A549 (cell line): ENCODE measurements around the gene NFYC. TPM values are rescaled to one million over a fixed set of nuclear protein-coding genes. Genes with fewer than 3 reads are reported as not detected.

Experiments
- ATAC-seq, 2 experiments: fragments of 200-7000 bp in 1 of 2; fragments of >200 bp in 1 of 2; cut with Nextera tagmentation in 1 of 2; cut with Tn5 transposase in 1 of 2; 3 replicates each; pipeline versions ENCODE4 v1.8.0 to v1.9.1; 2018 to 2020; ENCODE audit warnings: mild to moderate bottlenecking in 1 of 2, moderate library complexity in 1 of 2
- CTCF ChIA-PET: fragments of 300-600 bp; sonication (Branson Sonifier 250); formaldehyde crosslinking; extraction: SDS; loops from one replicate; lab custom pipeline; 2021; ENCODE audit warnings: antibody characterized with exemption, inconsistent platforms; lab: Yijun Ruan, JAX
- POLR2A ChIA-PET: fragments of 350-600 bp; formaldehyde crosslinking; extraction: SDS; loops from one replicate; lab custom pipeline; 2021; ENCODE audit warnings: antibody characterized with exemption, inconsistent platforms; lab: Yijun Ruan, JAX
- DNase-seq, 2 experiments: peaks; one replicate each; pipeline versions ENCODE4 v3.0.0 to v3.0.0-alpha.2; 2011 to 2016; ENCODE audit warnings: low read depth in 1 of 2, low spot score in 1 of 2
- FAIRE-seq: peaks from 2 replicates; lab custom pipeline; 2011; peaks lifted over from hg19 to GRCh38; lab: Jason Lieb, UNC
- H3K27ac ChIP-seq, 2 experiments: fragments of >200 bp; sonication (Bioruptor Twin); formaldehyde crosslinking; 3 replicates each; pipeline ENCODE4 v1.5.1; 2016 to 2017
- H3K4me1 ChIP-seq: fragments of >200 bp; sonication (Bioruptor Twin); formaldehyde crosslinking; 3 replicates; pipeline ENCODE4 v1.6.1; 2016
- H3K4me2 ChIP-seq: fragments of >200 bp; sonication (Bioruptor Twin); formaldehyde crosslinking; 3 replicates; pipeline ENCODE4 v1.6.1; 2016
- H3K4me3 ChIP-seq: fragments of >200 bp; sonication (Bioruptor Twin); formaldehyde crosslinking; 3 replicates; pipeline ENCODE4 v1.5.1; 2016
- H3K9me3 ChIP-seq: fragments of >200 bp; sonication (Bioruptor Twin); formaldehyde crosslinking; 3 replicates; pipeline ENCODE4 v1.6.1; 2016
- CBX2 ChIP-seq: fragments of 200-600 bp; sonication (generic); IDR thresholded peaks from 2 replicates; pipeline ENCODE4 v1.6.1; 2016; ENCODE audit warnings: low read depth, mild to moderate bottlenecking, borderline replicate concordance
- CBX8 ChIP-seq: fragments of 200-600 bp; sonication (generic); IDR thresholded peaks from 2 replicates; pipeline ENCODE4 v1.6.1; 2016
- CEBPB ChIP-seq, 2 experiments: fragments of >200 bp in 1 of 2; sonication (Bioruptor Twin) in 1 of 2; formaldehyde crosslinking in 1 of 2; IDR thresholded peaks; 2 replicates each; pipeline ENCODE4 v1.6.1; 2012 to 2016
- EP300 ChIP-seq, 2 experiments: fragments of >200 bp; sonication (Bioruptor Twin); formaldehyde crosslinking; IDR thresholded peaks; 2 replicates in 1 of 2; 3 replicates in 1 of 2; pipeline ENCODE4 v1.6.1; 2016 to 2017
- FOSB ChIP-seq: fragments of 250-450 bp; sonication (Bioruptor Pico); IDR thresholded peaks from 2 replicates; pipeline ENCODE4 v1.5.0; 2020; ENCODE audit warnings: mild to moderate bottlenecking, moderate library complexity
- HDAC2 ChIP-seq: fragments of 200-600 bp; sonication (generic); IDR thresholded peaks from 2 replicates; pipeline ENCODE4 v1.6.1; 2016
- HEYL ChIP-seq: fragments of 250-450 bp; sonication (Bioruptor Pico); IDR thresholded peaks from 2 replicates; pipeline ENCODE4 v1.8.0; 2021; ENCODE audit warnings: mild to moderate bottlenecking, moderate library complexity
- JUN ChIP-seq, 2 experiments: fragments of >200 bp; sonication (Bioruptor Twin); formaldehyde crosslinking; IDR thresholded peaks; 2 replicates in 1 of 2; 3 replicates in 1 of 2; pipeline ENCODE4 v1.6.1; 2016 to 2017
- KDM1A ChIP-seq: fragments of 200-600 bp; sonication (generic); IDR thresholded peaks from 2 replicates; pipeline ENCODE4 v1.6.1; 2016; ENCODE audit warnings: low read depth, mild to moderate bottlenecking
- KDM5A ChIP-seq: fragments of 200-600 bp; sonication (generic); IDR thresholded peaks from 2 replicates; pipeline ENCODE4 v1.6.1; 2016; ENCODE audit warnings: antibody characterized with exemption, mild to moderate bottlenecking
- MAFK ChIP-seq: fragments of 450-650 bp; IDR thresholded peaks from 2 replicates; pipeline ENCODE4 v1.6.1; 2014; ENCODE audit not compliant: partially characterized antibody
- MAZ ChIP-seq: fragments of 150-350 bp; IDR thresholded peaks from 2 replicates; pipeline ENCODE4 v1.6.1; 2014; ENCODE audit warnings: antibody characterized with exemption, low read depth, low read length, borderline replicate concordance
- MYC ChIP-seq: IDR thresholded peaks from 2 replicates; pipeline ENCODE4 v1.6.1; 2012; ENCODE audit warnings: mild to moderate bottlenecking, inconsistent platforms, low read length, improper control_type of control experiment, borderline replicate concordance
- NPAS2 ChIP-seq: fragments of 250-450 bp; sonication (Bioruptor Pico); IDR thresholded peaks from 2 replicates; pipeline ENCODE4 v1.8.0; 2022; ENCODE audit warnings: mild to moderate bottlenecking, moderate library complexity, borderline replicate concordance
- NR3C1 ChIP-seq: fragments of >200 bp; sonication (Bioruptor Twin); formaldehyde crosslinking; IDR thresholded peaks from 3 replicates; pipeline ENCODE4 v1.6.1; 2017
- RAD21 ChIP-seq, 2 experiments: fragments of >200 bp in 1 of 2; sonication (Bioruptor Twin) in 1 of 2; formaldehyde crosslinking in 1 of 2; IDR thresholded peaks in 1 of 2; conservative IDR thresholded peaks in 1 of 2; 2 replicates in 1 of 2; 3 replicates in 1 of 2; pipeline ENCODE4 v1.6.1; 2012 to 2018; ENCODE audit warnings: inconsistent platforms in 1 of 2
- RCOR1 ChIP-seq: fragments of 150-350 bp; IDR thresholded peaks from 2 replicates; pipeline ENCODE4 v1.6.1; 2014; ENCODE audit warnings: antibody characterized with exemption, low read length, low read depth
- SMC3 ChIP-seq: fragments of >200 bp; sonication (Bioruptor Twin); formaldehyde crosslinking; IDR thresholded peaks from 3 replicates; pipeline ENCODE4 v1.6.1; 2018; ENCODE audit warnings: inconsistent platforms
- TFCP2L1 ChIP-seq: fragments of 250-450 bp; sonication (Bioruptor Pico); IDR thresholded peaks from 2 replicates; pipeline ENCODE4 v1.5.0; 2021; ENCODE audit warnings: mild to moderate bottlenecking
- TP53 ChIP-seq: fragments of 250-450 bp; sonication (Bioruptor Pico); IDR thresholded peaks from 2 replicates; pipeline ENCODE4 v1.5.0; 2021; ENCODE audit warnings: mild to moderate bottlenecking, moderate library complexity
- ZNF302 ChIP-seq: fragments of 250-450 bp; sonication (Bioruptor Pico); IDR thresholded peaks from 2 replicates; pipeline ENCODE4 v1.9.0; 2021; ENCODE audit warnings: inconsistent platforms, mild to moderate bottlenecking, moderate library complexity
- WGBS: methylation state at CpG from one replicate; pipeline ENCODE4 v1.1.6; 2017; ENCODE audit errors: missing lambda C conversion rate; 5-methylcytosine and 5-hydroxymethylcytosine counted together
- polyA plus RNA-seq, 4 experiments: library from polyadenylated mRNA; depleted of rRNA in 3 of 4; stranded (reverse); fragments of >200 nt; fragmentation: RNase III in 1 of 4; extraction: RNeasy Plus Mini Kit Qiagen cat#74134 plus additional on column Dnase treatment in 1 of 4; gene quantifications; 2 replicates in 3 of 4; 3 replicates in 1 of 4; pipeline ENCODE4 v1.2.3, GENCODE V29; 2011 to 2017
- TF ChIP-seq, protein P1 (sequence below): IDR thresholded peaks from 2 replicates; pipeline ENCODE4 v1.6.1; 2012
- TF ChIP-seq, protein P2 (sequence below): fragments of >200 bp; sonication (Bioruptor Twin); formaldehyde crosslinking; IDR thresholded peaks from 3 replicates; pipeline ENCODE4 v1.5.1; 2016
- TF ChIP-seq, protein P3 (sequence below): IDR thresholded peaks from 2 replicates; pipeline ENCODE4 v1.6.1; 2012

The NFYC gene
- polyA plus RNA-seq, 2 of the 4 experiments (the other 2 are of a cell fraction), result 35.1 to 43.4 TPM

DNA sequence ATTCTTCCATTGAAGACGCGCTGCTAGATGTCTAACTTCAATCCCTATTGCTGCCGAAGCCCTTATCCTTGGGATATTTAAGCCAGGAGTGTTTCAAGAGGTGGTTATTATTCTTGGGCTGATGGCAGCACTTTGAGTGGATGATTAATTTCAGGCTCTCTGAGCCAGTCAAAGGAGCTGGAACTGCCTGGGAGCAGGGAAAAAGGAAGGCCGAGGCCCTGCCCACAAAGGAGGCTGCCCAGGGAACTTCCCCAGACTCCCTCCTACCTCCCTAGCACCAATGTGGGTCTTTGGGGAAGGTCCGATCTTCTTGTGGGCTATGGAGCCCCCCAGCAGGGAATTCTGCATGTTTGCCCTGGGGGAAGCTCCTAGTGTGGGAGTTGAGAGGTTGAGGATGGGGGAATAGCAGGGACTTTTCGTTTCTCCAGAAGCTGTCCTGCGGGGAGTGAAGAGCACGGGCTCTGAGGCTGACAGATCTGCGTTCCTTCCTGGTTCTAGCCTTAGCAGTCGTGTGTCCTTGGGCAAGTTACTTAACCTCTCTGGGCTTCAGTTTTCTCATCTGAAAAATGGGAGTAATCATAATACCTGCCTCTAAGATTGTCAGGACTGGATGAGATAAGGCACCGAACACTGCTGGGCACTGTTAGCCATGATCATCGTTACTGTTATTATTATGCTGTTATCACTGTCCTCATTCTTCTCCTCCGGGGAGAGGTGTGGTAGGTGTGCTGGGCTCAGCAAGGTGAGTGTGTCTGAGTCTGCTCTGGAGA is 98.3 kb downstream of the NFYC start:
- no peak for ATAC-seq
- FAIRE-seq, result no peak
- Histone ChIP-seq H3K4me3 (no peak overlapping the region), H3K27ac (no peak overlapping the region), H3K9me3 (no peaks in the 10 kb centered on the region), H3K4me2 (no peak overlapping the region), H3K4me1 (no peaks in the 10 kb centered on the region)
- CTCF ChIA-PET, result interaction anchor here (0.5 to 3.1 kb wide), 5 partner anchors 15 to 163 kb away, joined by 3 to 11 read pairs (median 3); no protein-coding TSS in a partner anchor
- WGBS, result 83% methylated on average over 12 of the region's 13 CpGs
- POLR2A ChIA-PET, result no interaction called here
- TF ChIP-seq SMC3 (no peak), JUN (IDR thresholded peaks at IDR 0.05) (no peak), RAD21 (conservative IDR thresholded peaks at IDR 0.05 in 1 of 2, IDR thresholded peaks at IDR 0.05 in 1 of 2) (no peak), MAZ (no peak), KDM5A (no peak), HDAC2 (no peak), MYC (no peak), RCOR1 (no peak), TFCP2L1 (no peak), KDM1A (no peak)
- TF ChIP-seq, protein P1, sequence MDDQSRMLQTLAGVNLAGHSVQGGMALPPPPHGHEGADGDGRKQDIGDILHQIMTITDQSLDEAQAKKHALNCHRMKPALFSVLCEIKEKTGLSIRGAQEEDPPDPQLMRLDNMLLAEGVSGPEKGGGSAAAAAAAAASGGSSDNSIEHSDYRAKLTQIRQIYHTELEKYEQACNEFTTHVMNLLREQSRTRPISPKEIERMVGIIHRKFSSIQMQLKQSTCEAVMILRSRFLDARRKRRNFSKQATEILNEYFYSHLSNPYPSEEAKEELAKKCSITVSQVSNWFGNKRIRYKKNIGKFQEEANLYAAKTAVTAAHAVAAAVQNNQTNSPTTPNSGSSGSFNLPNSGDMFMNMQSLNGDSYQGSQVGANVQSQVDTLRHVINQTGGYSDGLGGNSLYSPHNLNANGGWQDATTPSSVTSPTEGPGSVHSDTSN, result no peak
- TF ChIP-seq, protein P2, sequence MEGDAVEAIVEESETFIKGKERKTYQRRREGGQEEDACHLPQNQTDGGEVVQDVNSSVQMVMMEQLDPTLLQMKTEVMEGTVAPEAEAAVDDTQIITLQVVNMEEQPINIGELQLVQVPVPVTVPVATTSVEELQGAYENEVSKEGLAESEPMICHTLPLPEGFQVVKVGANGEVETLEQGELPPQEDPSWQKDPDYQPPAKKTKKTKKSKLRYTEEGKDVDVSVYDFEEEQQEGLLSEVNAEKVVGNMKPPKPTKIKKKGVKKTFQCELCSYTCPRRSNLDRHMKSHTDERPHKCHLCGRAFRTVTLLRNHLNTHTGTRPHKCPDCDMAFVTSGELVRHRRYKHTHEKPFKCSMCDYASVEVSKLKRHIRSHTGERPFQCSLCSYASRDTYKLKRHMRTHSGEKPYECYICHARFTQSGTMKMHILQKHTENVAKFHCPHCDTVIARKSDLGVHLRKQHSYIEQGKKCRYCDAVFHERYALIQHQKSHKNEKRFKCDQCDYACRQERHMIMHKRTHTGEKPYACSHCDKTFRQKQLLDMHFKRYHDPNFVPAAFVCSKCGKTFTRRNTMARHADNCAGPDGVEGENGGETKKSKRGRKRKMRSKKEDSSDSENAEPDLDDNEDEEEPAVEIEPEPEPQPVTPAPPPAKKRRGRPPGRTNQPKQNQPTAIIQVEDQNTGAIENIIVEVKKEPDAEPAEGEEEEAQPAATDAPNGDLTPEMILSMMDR, result no peak
- TF ChIP-seq, all 56 proteins: peak for 0
- DNase-seq, result no peak

DNA sequence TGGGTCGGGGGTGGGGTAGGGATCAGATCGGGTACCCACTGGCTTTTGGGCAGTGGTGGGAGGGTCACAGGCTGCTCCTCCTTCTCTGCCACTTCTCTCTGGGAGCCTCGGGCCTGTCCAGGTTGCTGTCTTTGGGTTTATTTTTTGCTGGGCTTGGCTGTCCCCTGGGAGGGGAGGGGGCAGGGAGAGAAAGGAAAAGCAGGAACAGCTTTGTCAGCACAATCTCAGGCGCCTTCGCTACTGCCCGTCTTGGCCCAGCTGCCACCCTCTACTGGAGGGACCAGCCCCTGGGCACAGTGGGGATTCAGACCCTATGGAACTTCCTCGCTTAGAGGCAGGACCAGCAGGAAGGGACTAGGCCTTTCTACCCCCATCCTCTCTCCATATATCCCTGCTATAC is 100.5 kb downstream of the NFYC start:
- TF ChIP-seq NPAS2 (CRISPR knock-in tag) (no peak), MAFK (peak; percentile 34), MAZ (no peak)
- ATAC-seq, result no peak

DNA sequence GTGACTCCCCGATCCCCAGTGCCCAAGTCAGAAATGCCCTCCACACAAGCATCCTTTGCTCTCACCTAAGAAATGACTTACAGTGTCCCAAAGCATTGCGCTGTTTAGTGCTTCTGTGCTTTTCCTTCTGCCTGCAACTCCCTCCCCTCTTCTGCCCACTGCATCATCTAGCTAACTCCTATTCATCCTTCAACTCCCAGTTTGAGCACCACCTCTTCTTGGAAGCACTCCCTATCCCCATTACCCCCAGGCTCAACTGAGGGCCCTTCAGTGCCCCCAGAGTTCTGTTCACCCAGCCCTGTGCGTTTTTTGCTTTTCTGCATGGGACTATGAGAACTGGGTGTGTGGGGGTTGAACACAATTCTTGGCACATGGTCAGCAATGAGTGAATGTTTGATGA is 102.1 kb downstream of the NFYC start:
- ATAC-seq (no peak), DNase-seq (no peak), FAIRE-seq (no peak)
- POLR2A ChIA-PET, result no interaction called here
- H3K4me3 ChIP-seq, result no peak overlapping the region
- WGBS, result 80% methylated on average over 3 of the region's 3 CpGs
- H3K4me2 ChIP-seq, result no peak overlapping the region
- no peaks in the 10 kb centered on the region for H3K9me3 ChIP-seq
- TF ChIP-seq NR3C1, result no peak
- 0 out of 3 replicates have a peak, but pooled peaks cover 3% of the 10 kb centered on the region for H3K4me1 ChIP-seq
- no peak overlapping the region for H3K27ac ChIP-seq
- CTCF ChIA-PET, result interaction anchor here (0.9 to 3.4 kb wide), 2 partner anchors 19 to 22 kb away, joined by 3 to 11 read pairs; no protein-coding TSS in a partner anchor

More for the DNA sequence above, 100.5 kb downstream of the NFYC start:
- DNase-seq (no peak), FAIRE-seq (no peak)
- Histone ChIP-seq H3K4me2 (no peak overlapping the region), H3K4me1 (no peaks in the 10 kb centered on the region), H3K9me3 (no peaks in the 10 kb centered on the region), H3K27ac (no peak overlapping the region), H3K4me3 (no peak overlapping the region)
- ChIA-PET POLR2A (no interaction called here), CTCF (interaction anchor here (3.1 kb wide), 1 partner anchor 17 kb away, joined by 11 read pairs; no protein-coding TSS in a partner anchor)
- WGBS, result 85% methylated on average over 2 of the region's 7 CpGs

DNA sequence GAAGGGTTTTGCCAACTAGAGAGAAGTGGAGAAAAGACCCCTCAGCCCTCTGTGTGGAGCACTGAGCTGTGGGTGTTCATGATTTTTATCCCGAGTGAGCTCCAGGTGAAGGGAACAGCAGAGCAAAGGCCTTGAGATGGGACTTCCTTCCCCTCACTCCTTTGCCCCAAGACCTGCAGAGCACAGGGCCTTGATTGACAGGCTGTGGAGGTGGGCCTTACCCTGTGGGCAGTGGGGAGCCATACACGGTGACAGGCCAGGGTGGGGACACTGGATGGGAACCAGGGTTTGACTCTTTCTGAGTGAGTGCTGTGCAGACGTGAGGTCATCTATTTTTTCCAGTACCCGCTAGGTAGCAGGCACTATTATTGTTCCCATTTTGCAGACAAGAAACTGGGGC is 102.5 kb downstream of the NFYC start:
- CTCF ChIA-PET, result interaction anchor here (3.4 kb wide), 1 partner anchor 20 kb away, joined by 11 read pairs; no protein-coding TSS in a partner anchor
- H3K9me3 ChIP-seq, result no peaks in the 10 kb centered on the region
- 94% methylated on average over 3 of the region's 4 CpGs for WGBS

More for the DNA sequence above, 102.5 kb downstream of the NFYC start:
- Histone ChIP-seq H3K4me3 (no peak overlapping the region), H3K4me1 (0 out of 3 replicates have a peak, but pooled peaks cover 3% of the 10 kb centered on the region), H3K27ac (no peak overlapping the region), H3K4me2 (no peak overlapping the region)
- no peak for ATAC-seq
- POLR2A ChIA-PET, result no interaction called here
- TF ChIP-seq ZNF302 (CRISPR knock-in tag) (no peak), SMC3 (no peak), KDM1A (no peak), CBX2 (no peak), CEBPB (IDR thresholded peaks at IDR 0.05) (no peak), EP300 (IDR thresholded peaks at IDR 0.05) (no peak), TP53 (no peak), CBX8 (no peak), NR3C1 (no peak), HEYL (CRISPR knock-in tag) (no peak), FOSB (no peak)
- TF ChIP-seq, protein P3, sequence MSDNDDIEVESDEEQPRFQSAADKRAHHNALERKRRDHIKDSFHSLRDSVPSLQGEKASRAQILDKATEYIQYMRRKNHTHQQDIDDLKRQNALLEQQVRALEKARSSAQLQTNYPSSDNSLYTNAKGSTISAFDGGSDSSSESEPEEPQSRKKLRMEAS, result no peak
- TF ChIP-seq, protein P2, result no peak
- no peak for FAIRE-seq
- DNase-seq, result no peak
